K562 (cell line): ENCODE measurements around the gene GPR37L1. TPM values are rescaled to one million over a fixed set of nuclear protein-coding genes. Genes with fewer than 3 reads are reported as not detected.

ENCODE experiments used
- ATAC-seq: fragments of 200-7000 bp; cut with Tn5 transposase; 3 replicates; pipeline ENCODE4 v1.9.1; 2020; ENCODE audit warnings: moderate library complexity
- BruUV-seq: library from RNA; stranded (reverse); fragments of 400-500 nt; replicated peaks from 2 replicates; lab custom pipeline; 2021; lab: Mats Ljungman, UMichigan
- CTCF ChIA-PET: fragments of 300-600 bp; formaldehyde crosslinking; extraction: SDS; loops from one replicate; lab custom pipeline; 2021; ENCODE audit warnings: low intra/inter-chr PET ratio; lab: Yijun Ruan, JAX
- POLR2A ChIA-PET: fragments of 300-600, 350-650 bp; sonication (Branson Sonifier 250); formaldehyde crosslinking; extraction: SDS; loops from one replicate; lab custom pipeline; 2021; ENCODE audit warnings: antibody characterized with exemption, inconsistent platforms; lab: Yijun Ruan, JAX
- DNase-seq, 4 experiments: peaks; one replicate each; pipeline versions ENCODE4 v3.0.0 to v3.0.0-alpha.2; 2011 to 2018; ENCODE audit warnings: low spot score in 3 of 4, mixed read lengths in 3 of 4; ENCODE audit errors: extremely low read depth in 1 of 4
- FAIRE-seq: peaks from 2 replicates; lab custom pipeline; 2011; peaks lifted over from hg19 to GRCh38; lab: Jason Lieb, UNC
- H2AFZ ChIP-seq: 2 replicates; pipeline ENCODE4 v1.6.0; 2011; ENCODE audit warnings: low read depth, low read length, control low read depth, inconsistent platforms
- H3K27ac ChIP-seq: fragments of 200-600 bp; 3 replicates; pipeline ENCODE4 v1.8.0; 2011; ENCODE audit warnings: low read depth, mild to moderate bottlenecking, control low read depth, inconsistent platforms, low read length, moderate library complexity, mixed read lengths; ENCODE audit errors: extremely low read depth
- H3K27me3 ChIP-seq, 2 experiments: fragments of 300-600 bp in 1 of 2; 2 replicates in 1 of 2; 3 replicates in 1 of 2; pipeline versions ENCODE4 v1.6.0 to v1.8.0; 2011; ENCODE audit warnings: inconsistent platforms in 2 of 2, low read length in 2 of 2, mild to moderate bottlenecking in 1 of 2, mixed read lengths in 1 of 2, moderate library complexity in 1 of 2; ENCODE audit not compliant: control insufficient read depth in 2 of 2, insufficient read depth in 2 of 2
- H3K36me3 ChIP-seq: fragments of 300-600 bp; 3 replicates; pipeline ENCODE4 v1.8.0; 2011; ENCODE audit warnings: mild to moderate bottlenecking, low read length, inconsistent platforms; ENCODE audit not compliant: control insufficient read depth, insufficient read depth
- H3K4me1 ChIP-seq, 2 experiments: fragments of 200-600 bp in 1 of 2; replicated peaks in 1 of 2; 2 replicates in 1 of 2; 3 replicates in 1 of 2; pipeline versions ENCODE4 v1.5.1 to v1.8.0; 2011; ENCODE audit warnings: inconsistent platforms in 2 of 2, low read length in 2 of 2, mild to moderate bottlenecking in 1 of 2, mixed read lengths in 1 of 2, moderate library complexity in 1 of 2; ENCODE audit not compliant: control insufficient read depth in 2 of 2, insufficient read depth in 2 of 2
- H3K4me2 ChIP-seq: 2 replicates; pipeline ENCODE4 v1.6.1; 2011; ENCODE audit warnings: low read length, control low read depth, inconsistent platforms, mixed read lengths; ENCODE audit not compliant: insufficient read depth
- H3K4me3 ChIP-seq: fragments of 200-600 bp; sonication (generic), shearing (Covaris generic); 2 replicates; pipeline ENCODE4 v1.5.1; 2016; ENCODE audit warnings: control low read depth, inconsistent platforms
- H3K79me2 ChIP-seq: fragments of 200-600 bp; 3 replicates; pipeline ENCODE4 v1.8.0; 2011; ENCODE audit warnings: low read length, inconsistent platforms; ENCODE audit not compliant: control insufficient read depth, insufficient read depth
- H3K9ac ChIP-seq, 2 experiments: 2 replicates each; pipeline versions ENCODE4 v1.6.0 to v1.6.1; 2011; ENCODE audit warnings: low read depth in 2 of 2, low read length in 2 of 2, control low read depth in 1 of 2, inconsistent platforms in 1 of 2, mild to moderate bottlenecking in 1 of 2, mixed read lengths in 1 of 2; ENCODE audit not compliant: insufficient read depth in 1 of 2
- H3K9me1 ChIP-seq: one replicate; pipeline ENCODE4 v1.6.0; 2011; ENCODE audit warnings: inconsistent platforms, mild to moderate bottlenecking, low read length, moderate library complexity; ENCODE audit not compliant: control insufficient read depth, insufficient read depth
- H3K9me3 ChIP-seq: replicated peaks from 2 replicates; pipeline ENCODE4 v1.5.1; 2011; ENCODE audit warnings: low read depth, low read length, inconsistent platforms; ENCODE audit not compliant: control insufficient read depth, insufficient read depth
- H4K20me1 ChIP-seq: replicated peaks from 2 replicates; pipeline ENCODE4 v1.6.1; 2011; ENCODE audit warnings: low read length, inconsistent platforms, mixed read lengths; ENCODE audit not compliant: control insufficient read depth, insufficient read depth
- CBX5 ChIP-seq: IDR thresholded peaks from 2 replicates; pipeline ENCODE4 v1.6.1; 2014; ENCODE audit warnings: low read depth, borderline replicate concordance
- CCNT2 ChIP-seq: IDR thresholded peaks from 2 replicates; pipeline ENCODE4 v1.6.1; 2011; ENCODE audit warnings: borderline replicate concordance, low read depth, mild to moderate bottlenecking, moderate library complexity, mixed read lengths, low read length; ENCODE audit not compliant: insufficient read length; ENCODE audit errors: extremely low read depth
- FOSL1 ChIP-seq: fragments of 200-800 bp; sonication (Bioruptor generic); conservative IDR thresholded peaks from 2 replicates; pipeline ENCODE4 v1.6.1; 2016; ENCODE audit warnings: missing genetic modification characterization, missing compliant biosample characterization
- HSF4 ChIP-seq: fragments of 250-450 bp; sonication (Bioruptor Pico); IDR thresholded peaks from 2 replicates; pipeline ENCODE4 v2.1.2; 2022; ENCODE audit warnings: mild to moderate bottlenecking, moderate library complexity, borderline replicate concordance
- RHOXF2B ChIP-seq: fragments of 250-450 bp; sonication (Bioruptor Pico); conservative IDR thresholded peaks from 2 replicates; pipeline ENCODE4 v1.5.1; 2021
- SLC30A9 ChIP-seq: fragments of 250-450 bp; sonication (Bioruptor Pico); IDR thresholded peaks from 2 replicates; pipeline ENCODE4 v1.8.0; 2022; ENCODE audit warnings: mild to moderate bottlenecking, moderate library complexity
- ZNF224 ChIP-seq: sonication (generic); formaldehyde crosslinking; IDR thresholded peaks from 2 replicates; pipeline ENCODE4 v1.8.0; 2022; ENCODE audit warnings: mild to moderate bottlenecking, missing genetic modification reagents
- ZNF408 ChIP-seq: fragments of 250-450 bp; sonication (Bioruptor Pico); IDR thresholded peaks from 2 replicates; pipeline ENCODE4 v1.4.0; 2020; ENCODE audit warnings: low read depth, mild to moderate bottlenecking, moderate library complexity
- WGBS: fragments of 100-300 bp; shearing (Covaris generic); methylation state at CpG from one replicate; pipeline ENCODE4 v1.1.6; 2016; ENCODE audit warnings: low coverage, mixed read lengths; ENCODE audit not compliant: insufficient coverage; ENCODE audit errors: missing lambda C conversion rate; 5-methylcytosine and 5-hydroxymethylcytosine counted together
- in situ Hi-C: fragments of 300-500 bp; cut with MboI; formaldehyde crosslinking; loops from 4 replicates; pipeline ENCODE4 v1.15.0; 2018; ENCODE audit warnings: inconsistent platforms, mixed read lengths
- intact Hi-C: fragments of 100-400 bp; cut with micrococcal nuclease; formaldehyde crosslinking; loops from 2 replicates; pipeline ENCODE4 v1.14.2; 2022
- polyA plus RNA-seq, 8 experiments: library from polyadenylated mRNA; depleted of rRNA in 4 of 8; stranded (reverse) in 5 of 8; unstranded in 3 of 8; fragments of >200 nt; fragmentation: Nextera tagmentation in 2 of 8; fragmentation: Illumina TruSeq in 1 of 8; extraction: Ambion mirVana in 2 of 8; extraction: Trizol in 1 of 8; gene quantifications; 2 replicates each; pipeline versions ENCODE4 v1.2.1 to v1.2.3, GENCODE V29; 2011 to 2014; ENCODE audit warnings: inconsistent platforms in 1 of 8, missing spikeins in 1 of 8
- total RNA-seq, 7 experiments: library from RNA; depleted of rRNA in 6 of 7; stranded (reverse); fragments of >200 nt in 6 of 7; fragmentation: Illumina TruSeq in 2 of 7; extraction: Trizol in 2 of 7; gene quantifications; 2 replicates each; pipeline versions ENCODE4 v1.2.1 to v1.2.3, GENCODE V29; 2011 to 2021; ENCODE audit warnings: low replicate concordance in 1 of 7
- TF ChIP-seq, protein P1 (sequence below): sonication (generic); formaldehyde crosslinking; IDR thresholded peaks from 2 replicates; pipeline ENCODE4 v1.8.1; 2023; ENCODE audit warnings: mild to moderate bottlenecking, missing genetic modification reagents, moderate library complexity

GPR37L1 gene
- total and polyA plus RNA-seq, 9 of the 15 experiments (the other 6 are each of a cell fraction or from before 2014, with no cell fraction given): not detected

DNA sequence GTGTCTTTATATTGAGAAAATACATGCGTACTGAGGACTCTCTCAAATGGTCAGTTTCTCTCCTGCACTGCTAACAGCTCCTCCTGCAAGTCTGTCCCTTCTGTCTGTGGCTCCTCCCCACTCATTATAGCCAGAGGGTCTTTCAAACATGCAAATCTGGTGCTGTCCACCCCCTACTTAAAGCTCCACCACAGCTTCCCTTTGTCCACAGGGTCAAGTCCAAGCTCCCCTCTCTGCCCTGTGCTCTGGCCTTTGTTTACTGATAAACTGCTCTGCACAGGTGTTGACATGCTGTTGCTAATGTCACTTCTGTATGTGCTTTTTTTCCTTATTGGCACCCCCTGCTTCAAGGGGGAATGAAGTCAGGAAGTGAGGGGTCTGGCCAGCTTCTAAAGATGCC is 47.7 kb upstream of the GPR37L1 start (continued):
- TF ChIP-seq SLC30A9 (CRISPR knock-in tag): no peak
- TF ChIP-seq RHOXF2B (CRISPR knock-in tag): no peak
- TF ChIP-seq FOSL1: no peak

DNA sequence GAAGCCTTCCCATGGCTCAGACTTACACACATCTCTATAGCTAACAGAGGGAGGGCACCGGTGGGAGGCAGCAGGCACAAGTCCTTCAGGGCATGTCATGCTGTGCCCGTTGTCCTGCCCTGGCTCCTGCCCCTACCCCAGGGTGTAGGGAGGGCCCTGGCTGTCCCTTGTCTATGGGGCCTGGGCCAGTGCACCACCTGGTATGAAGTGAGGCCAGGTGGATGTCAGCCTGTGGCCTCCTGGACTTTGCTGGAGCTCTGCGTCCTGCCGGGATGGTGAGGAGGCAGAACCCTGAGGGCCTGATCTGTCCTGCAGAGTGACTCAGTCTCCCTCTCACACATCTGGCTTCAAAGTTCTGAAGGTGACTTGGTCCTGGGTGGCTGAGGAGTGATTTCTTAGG is 47.3 kb upstream of the GPR37L1 start:
- peaks cover 22 to 28% of the 10 kb centered on the region in 2 experiments for H3K4me1 ChIP-seq
- peak overlapping the region in 1 of 2 experiments; percentile 27; a peak in 2 of 4 replicates for H3K9ac ChIP-seq
- BruUV-seq: no TSS peak
- no peaks in the 10 kb centered on the region for H3K9me1 ChIP-seq
- TF ChIP-seq, protein P1, sequence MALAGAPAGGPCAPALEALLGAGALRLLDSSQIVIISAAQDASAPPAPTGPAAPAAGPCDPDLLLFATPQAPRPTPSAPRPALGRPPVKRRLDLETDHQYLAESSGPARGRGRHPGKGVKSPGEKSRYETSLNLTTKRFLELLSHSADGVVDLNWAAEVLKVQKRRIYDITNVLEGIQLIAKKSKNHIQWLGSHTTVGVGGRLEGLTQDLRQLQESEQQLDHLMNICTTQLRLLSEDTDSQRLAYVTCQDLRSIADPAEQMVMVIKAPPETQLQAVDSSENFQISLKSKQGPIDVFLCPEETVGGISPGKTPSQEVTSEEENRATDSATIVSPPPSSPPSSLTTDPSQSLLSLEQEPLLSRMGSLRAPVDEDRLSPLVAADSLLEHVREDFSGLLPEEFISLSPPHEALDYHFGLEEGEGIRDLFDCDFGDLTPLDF (CRISPR knock-in tag): no peak
- TF ChIP-seq HSF4 (no peak), CCNT2 (no peak), ZNF224 (CRISPR knock-in tag) (no peak), ZNF408 (no peak), CBX5 (no peak)
- H3K4me2 ChIP-seq: no peak overlapping the region
- ATAC-seq: no peak
- peak in 2 of 4 experiments; percentile 9 for DNase-seq
- H3K36me3 ChIP-seq: no peaks in the 10 kb centered on the region
- peak overlapping the region; percentile 37; the same call in 1 of the 3 replicates for H3K27ac ChIP-seq
- intact Hi-C loops (loop anchor here (5.0 kb wide), 1 partner anchor 68 kb away; no protein-coding TSS in a partner anchor), in situ Hi-C loops (no loop called here)
- no peaks in the 10 kb centered on the region for H3K9me3 ChIP-seq
- no peak overlapping the region for H2AFZ ChIP-seq
- ChIA-PET CTCF (no interaction called here), POLR2A (interaction anchor here (0.6 to 1.6 kb wide), 7 partner anchors 9 to 821 kb away, joined by 3 to 4 read pairs (median 3); no protein-coding TSS in a partner anchor)
- 66% methylated on average over 4 of the region's 4 CpGs for WGBS
- H4K20me1 ChIP-seq: peaks cover 23% of the 10 kb centered on the region
- H3K27me3 ChIP-seq: no peaks in the 10 kb centered on the region
- no peak for FAIRE-seq
- no peaks in the 10 kb centered on the region for H3K79me2 ChIP-seq
- H3K4me3 ChIP-seq: no peak overlapping the region
